A549 (cell line): Measurements from ENCODE around the gene IGFL3. TPM values are rescaled to one million over a fixed set of nuclear protein-coding genes. Genes with fewer than 3 reads are reported as not detected.

Experiments
- ATAC-seq, 2 experiments: fragments of 200-7000 bp in 1 of 2; fragments of >200 bp in 1 of 2; cut with Nextera tagmentation in 1 of 2; cut with Tn5 transposase in 1 of 2; 3 replicates each; pipeline versions ENCODE4 v1.8.0 to v1.9.1; 2018 to 2020; ENCODE audit warnings: mild to moderate bottlenecking in 1 of 2, moderate library complexity in 1 of 2
- CTCF ChIA-PET: fragments of 300-600 bp; sonication (Branson Sonifier 250); formaldehyde crosslinking; extraction: SDS; loops from one replicate; lab custom pipeline; 2021; ENCODE audit warnings: antibody characterized with exemption, inconsistent platforms; lab: Yijun Ruan, JAX
- POLR2A ChIA-PET: fragments of 350-600 bp; formaldehyde crosslinking; extraction: SDS; loops from one replicate; lab custom pipeline; 2021; ENCODE audit warnings: antibody characterized with exemption, inconsistent platforms; lab: Yijun Ruan, JAX
- DNase-seq, 2 experiments: peaks; one replicate each; pipeline versions ENCODE4 v3.0.0 to v3.0.0-alpha.2; 2011 to 2016; ENCODE audit warnings: low read depth in 1 of 2, low spot score in 1 of 2
- FAIRE-seq: peaks from 2 replicates; lab custom pipeline; 2011; peaks lifted over from hg19 to GRCh38; lab: Jason Lieb, UNC
- H3K27ac ChIP-seq, 2 experiments: fragments of >200 bp; sonication (Bioruptor Twin); formaldehyde crosslinking; 3 replicates each; pipeline ENCODE4 v1.5.1; 2016 to 2017
- H3K4me1 ChIP-seq: fragments of >200 bp; sonication (Bioruptor Twin); formaldehyde crosslinking; 3 replicates; pipeline ENCODE4 v1.6.1; 2016
- H3K4me2 ChIP-seq: fragments of >200 bp; sonication (Bioruptor Twin); formaldehyde crosslinking; 3 replicates; pipeline ENCODE4 v1.6.1; 2016
- H3K4me3 ChIP-seq: fragments of >200 bp; sonication (Bioruptor Twin); formaldehyde crosslinking; 3 replicates; pipeline ENCODE4 v1.5.1; 2016
- H3K9me3 ChIP-seq: fragments of >200 bp; sonication (Bioruptor Twin); formaldehyde crosslinking; 3 replicates; pipeline ENCODE4 v1.6.1; 2016
- CEBPB ChIP-seq, 2 experiments: fragments of >200 bp in 1 of 2; sonication (Bioruptor Twin) in 1 of 2; formaldehyde crosslinking in 1 of 2; IDR thresholded peaks; 2 replicates each; pipeline ENCODE4 v1.6.1; 2012 to 2016
- EHMT2 ChIP-seq: fragments of 200-600 bp; sonication (generic); IDR thresholded peaks from 2 replicates; pipeline ENCODE4 v1.6.1; 2016; ENCODE audit warnings: antibody characterized with exemption, low read depth, mild to moderate bottlenecking, moderate library complexity
- EP300 ChIP-seq, 2 experiments: fragments of >200 bp; sonication (Bioruptor Twin); formaldehyde crosslinking; IDR thresholded peaks; 2 replicates in 1 of 2; 3 replicates in 1 of 2; pipeline ENCODE4 v1.6.1; 2016 to 2017
- HOXA7 ChIP-seq: fragments of 250-450 bp; sonication (Bioruptor Pico); IDR thresholded peaks from 2 replicates; pipeline ENCODE4 v1.5.0; 2020; ENCODE audit warnings: mild to moderate bottlenecking, moderate library complexity
- JUNB ChIP-seq: fragments of >200 bp; sonication (Bioruptor Twin); formaldehyde crosslinking; IDR thresholded peaks from 2 replicates; pipeline ENCODE4 v1.6.1; 2016
- KDM5A ChIP-seq: fragments of 200-600 bp; sonication (generic); IDR thresholded peaks from 2 replicates; pipeline ENCODE4 v1.6.1; 2016; ENCODE audit warnings: antibody characterized with exemption, mild to moderate bottlenecking
- RAD21 ChIP-seq, 2 experiments: fragments of >200 bp in 1 of 2; sonication (Bioruptor Twin) in 1 of 2; formaldehyde crosslinking in 1 of 2; IDR thresholded peaks in 1 of 2; conservative IDR thresholded peaks in 1 of 2; 2 replicates in 1 of 2; 3 replicates in 1 of 2; pipeline ENCODE4 v1.6.1; 2012 to 2018; ENCODE audit warnings: inconsistent platforms in 1 of 2
- SMC3 ChIP-seq: fragments of >200 bp; sonication (Bioruptor Twin); formaldehyde crosslinking; IDR thresholded peaks from 3 replicates; pipeline ENCODE4 v1.6.1; 2018; ENCODE audit warnings: inconsistent platforms
- WGBS: methylation state at CpG from one replicate; pipeline ENCODE4 v1.1.6; 2017; ENCODE audit errors: missing lambda C conversion rate; 5-methylcytosine and 5-hydroxymethylcytosine counted together
- polyA plus RNA-seq, 4 experiments: library from polyadenylated mRNA; depleted of rRNA in 3 of 4; stranded (reverse); fragments of >200 nt; fragmentation: RNase III in 1 of 4; extraction: RNeasy Plus Mini Kit Qiagen cat#74134 plus additional on column Dnase treatment in 1 of 4; gene quantifications; 2 replicates in 3 of 4; 3 replicates in 1 of 4; pipeline ENCODE4 v1.2.3, GENCODE V29; 2011 to 2017
- TF ChIP-seq, protein P1 (sequence below): fragments of >200 bp; sonication (Bioruptor Twin); formaldehyde crosslinking; IDR thresholded peaks from 2 replicates; pipeline ENCODE4 v1.6.1; 2016
- TF ChIP-seq, protein P2 (sequence below): fragments of 450-650 bp; IDR thresholded peaks from 2 replicates; pipeline ENCODE4 v1.6.1; 2014; ENCODE audit warnings: antibody characterized with exemption
- TF ChIP-seq, protein P3 (sequence below): fragments of >200 bp; sonication (Bioruptor Twin); formaldehyde crosslinking; IDR thresholded peaks from 3 replicates; pipeline ENCODE4 v1.5.1; 2016
- TF ChIP-seq, protein P4 (sequence below): IDR thresholded peaks from 2 replicates; pipeline ENCODE4 v1.6.1; 2012
- TF ChIP-seq, protein P5 (sequence below): fragments of 200-600 bp; sonication (generic); IDR thresholded peaks from 2 replicates; pipeline ENCODE4 v1.6.1; 2016; ENCODE audit warnings: antibody characterized with exemption, mild to moderate bottlenecking, moderate library complexity

Gene IGFL3
- polyA plus RNA-seq, 2 of the 4 experiments (the other 2 are of a cell fraction): 1.1 TPM; not detected in 1

DNA sequence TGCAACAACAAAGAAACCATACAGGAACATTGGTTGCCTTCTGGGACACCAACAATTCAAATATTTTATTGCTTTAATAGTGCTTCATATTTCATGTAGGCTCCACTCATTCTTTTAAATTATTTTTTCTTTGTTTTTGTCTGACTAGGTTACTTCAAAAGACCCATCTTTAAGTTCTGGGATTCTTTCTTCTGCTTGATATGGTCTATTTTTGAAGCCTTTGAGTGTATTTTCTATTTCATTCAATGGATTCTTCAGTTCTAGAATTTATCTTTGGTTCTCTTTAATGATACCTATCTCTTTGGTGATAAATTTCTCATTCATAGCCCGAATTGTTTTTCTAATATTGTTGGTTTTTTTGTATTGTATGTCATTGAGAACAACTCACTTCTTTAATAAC, 38.6 kb downstream of the IGFL3 start:
- H3K4me2 ChIP-seq: no peak overlapping the region
- H3K4me1 ChIP-seq: peaks cover 21% of the 10 kb centered on the region
- peak; percentile 70 for FAIRE-seq
- TF ChIP-seq, protein P1, sequence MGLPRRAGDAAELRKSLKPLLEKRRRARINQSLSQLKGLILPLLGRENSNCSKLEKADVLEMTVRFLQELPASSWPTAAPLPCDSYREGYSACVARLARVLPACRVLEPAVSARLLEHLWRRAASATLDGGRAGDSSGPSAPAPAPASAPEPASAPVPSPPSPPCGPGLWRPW: no peak
- TF ChIP-seq, protein P2, sequence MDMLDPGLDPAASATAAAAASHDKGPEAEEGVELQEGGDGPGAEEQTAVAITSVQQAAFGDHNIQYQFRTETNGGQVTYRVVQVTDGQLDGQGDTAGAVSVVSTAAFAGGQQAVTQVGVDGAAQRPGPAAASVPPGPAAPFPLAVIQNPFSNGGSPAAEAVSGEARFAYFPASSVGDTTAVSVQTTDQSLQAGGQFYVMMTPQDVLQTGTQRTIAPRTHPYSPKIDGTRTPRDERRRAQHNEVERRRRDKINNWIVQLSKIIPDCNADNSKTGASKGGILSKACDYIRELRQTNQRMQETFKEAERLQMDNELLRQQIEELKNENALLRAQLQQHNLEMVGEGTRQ: no peak
- no peak for TF ChIP-seq KDM5A
- H3K27ac ChIP-seq: no peak overlapping the region
- H3K9me3 ChIP-seq: peaks cover 55% of the 10 kb centered on the region
- H3K4me3 ChIP-seq: no peak overlapping the region
- ChIA-PET POLR2A (no interaction called here), CTCF (interaction anchor here (1.1 to 19.9 kb wide), 4 partner anchors 15 to 180 kb away, joined by 3 to 854 read pairs (median 198); no protein-coding TSS in a partner anchor)
- ATAC-seq: no peak
- no peak for DNase-seq
- 1% methylated on average over 1 of the region's 1 CpG for WGBS

DNA sequence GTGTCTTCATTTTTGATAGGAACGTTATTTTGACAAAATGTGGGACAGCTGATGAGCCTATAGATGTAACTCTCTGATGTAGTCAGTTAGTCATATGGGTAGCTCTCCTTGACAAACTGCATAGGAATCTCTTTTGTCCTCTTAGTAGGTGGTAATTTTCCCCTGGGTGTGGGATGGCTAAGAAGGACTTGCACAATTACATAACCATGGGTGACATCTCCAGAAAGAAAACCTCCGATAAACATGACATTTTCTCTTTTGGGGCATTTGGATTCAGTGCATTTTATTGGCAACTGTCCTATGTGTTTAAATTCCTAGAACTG, 41.8 kb downstream of the IGFL3 start:
- FAIRE-seq (peak; percentile 74), DNase-seq (peak in 1 of 2 experiments; percentile 46), ATAC-seq (peak; percentile 11 to 41; a peak in 1 of 6 replicates)
- Histone ChIP-seq H3K4me2 (peak overlapping the region; percentile 49), H3K4me1 (peaks cover 37% of the 10 kb centered on the region), H3K27ac (peak overlapping the region; percentile 16 to 69; a peak in 5 of 6 replicates), H3K4me3 (no peak overlapping the region), H3K9me3 (peaks cover 31% of the 10 kb centered on the region)
- ChIA-PET POLR2A (interaction anchor here (0.9 kb wide), 1 partner anchor 107 kb away, joined by 3 read pairs; no protein-coding TSS in a partner anchor), CTCF (interaction anchor here (0.6 to 19.9 kb wide), 43 partner anchors 9 to 433 kb away, joined by 3 to 1009 read pairs (median 5); partner anchors contain the start of genes FOXA3, IGFL2, IGFL4 and PGLYRP1)
- TF ChIP-seq EP300 (IDR thresholded peaks at IDR 0.05) (peak in 1 of 2 experiments; percentile 24; a peak in 2 of 5 replicates), CEBPB (IDR thresholded peaks at IDR 0.05) (peak in 1 of 2 experiments; percentile 25; a peak in 1 of 4 replicates), HOXA7 (CRISPR knock-in tag) (no peak), JUNB (peak; percentile 47; the same call in 1 of the 2 replicates)
- WGBS: 17% methylated on average over 2 of the region's 2 CpGs

DNA sequence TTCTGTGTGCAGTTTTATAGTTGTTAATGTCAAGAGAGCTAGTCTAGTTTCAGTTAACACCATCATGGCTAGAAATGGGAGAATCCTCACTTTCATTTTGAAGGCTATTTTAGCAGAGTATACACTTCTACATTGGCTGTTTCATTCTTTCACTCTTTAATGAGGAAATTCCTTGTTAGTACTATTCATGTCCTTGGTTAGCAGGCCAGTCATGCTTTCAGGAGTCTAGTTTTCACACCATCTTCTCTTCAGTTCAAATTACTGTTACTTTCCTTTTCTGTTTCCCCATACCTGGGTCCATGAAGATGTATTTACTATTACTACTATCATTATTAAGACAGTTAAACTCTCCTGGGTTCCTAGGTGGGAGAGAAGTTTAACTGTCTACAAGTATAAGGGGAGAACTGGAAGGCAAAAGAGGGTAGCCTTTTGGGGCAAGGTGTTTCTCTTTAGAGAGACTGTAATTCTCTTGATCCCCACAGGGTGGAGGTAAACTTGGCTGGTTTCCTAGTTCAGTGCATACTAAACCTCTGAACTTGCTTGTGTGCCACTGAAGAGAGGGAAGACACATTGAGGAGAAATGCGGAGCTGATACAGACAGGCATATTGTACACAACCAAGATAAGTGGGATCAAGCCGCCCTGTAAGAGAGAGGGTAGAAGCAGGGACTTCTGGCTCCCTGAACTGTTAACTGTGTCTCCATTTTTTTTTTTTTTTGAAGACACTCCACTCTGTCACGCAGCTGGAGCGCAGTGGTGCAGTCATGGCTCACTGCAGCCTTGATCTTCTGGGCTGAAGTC, 42.4 kb downstream of the IGFL3 start:
- 48% methylated on average over 4 of the region's 4 CpGs for WGBS
- H3K9me3 ChIP-seq: peaks cover 25% of the 10 kb centered on the region
- FAIRE-seq (peak; percentile 97), ATAC-seq (peak; percentile 47 to 51), DNase-seq (peak; percentile 70 to 75)
- H3K4me3 ChIP-seq: no peak overlapping the region
- ChIA-PET CTCF (interaction anchor here (0.6 to 19.9 kb wide), 49 partner anchors 9 to 433 kb away, joined by 3 to 1009 read pairs (median 5); partner anchors contain the start of genes FOXA3, IGFL2, IGFL4 and PGLYRP1), POLR2A (interaction anchor here (0.9 kb wide), 1 partner anchor 107 kb away, joined by 3 read pairs; no protein-coding TSS in a partner anchor)
- H3K27ac ChIP-seq: peak overlapping the region; percentile 45 to 69; a peak in 5 of 6 replicates
- TF ChIP-seq, protein P3, sequence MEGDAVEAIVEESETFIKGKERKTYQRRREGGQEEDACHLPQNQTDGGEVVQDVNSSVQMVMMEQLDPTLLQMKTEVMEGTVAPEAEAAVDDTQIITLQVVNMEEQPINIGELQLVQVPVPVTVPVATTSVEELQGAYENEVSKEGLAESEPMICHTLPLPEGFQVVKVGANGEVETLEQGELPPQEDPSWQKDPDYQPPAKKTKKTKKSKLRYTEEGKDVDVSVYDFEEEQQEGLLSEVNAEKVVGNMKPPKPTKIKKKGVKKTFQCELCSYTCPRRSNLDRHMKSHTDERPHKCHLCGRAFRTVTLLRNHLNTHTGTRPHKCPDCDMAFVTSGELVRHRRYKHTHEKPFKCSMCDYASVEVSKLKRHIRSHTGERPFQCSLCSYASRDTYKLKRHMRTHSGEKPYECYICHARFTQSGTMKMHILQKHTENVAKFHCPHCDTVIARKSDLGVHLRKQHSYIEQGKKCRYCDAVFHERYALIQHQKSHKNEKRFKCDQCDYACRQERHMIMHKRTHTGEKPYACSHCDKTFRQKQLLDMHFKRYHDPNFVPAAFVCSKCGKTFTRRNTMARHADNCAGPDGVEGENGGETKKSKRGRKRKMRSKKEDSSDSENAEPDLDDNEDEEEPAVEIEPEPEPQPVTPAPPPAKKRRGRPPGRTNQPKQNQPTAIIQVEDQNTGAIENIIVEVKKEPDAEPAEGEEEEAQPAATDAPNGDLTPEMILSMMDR: peak; percentile 91
- peak; percentile 97 for TF ChIP-seq SMC3
- TF ChIP-seq, protein P4, sequence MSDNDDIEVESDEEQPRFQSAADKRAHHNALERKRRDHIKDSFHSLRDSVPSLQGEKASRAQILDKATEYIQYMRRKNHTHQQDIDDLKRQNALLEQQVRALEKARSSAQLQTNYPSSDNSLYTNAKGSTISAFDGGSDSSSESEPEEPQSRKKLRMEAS: 0 out of 2 replicates have a peak, but pooled peaks have one; percentile 31
- no peak for TF ChIP-seq EHMT2
- TF ChIP-seq, protein P5, sequence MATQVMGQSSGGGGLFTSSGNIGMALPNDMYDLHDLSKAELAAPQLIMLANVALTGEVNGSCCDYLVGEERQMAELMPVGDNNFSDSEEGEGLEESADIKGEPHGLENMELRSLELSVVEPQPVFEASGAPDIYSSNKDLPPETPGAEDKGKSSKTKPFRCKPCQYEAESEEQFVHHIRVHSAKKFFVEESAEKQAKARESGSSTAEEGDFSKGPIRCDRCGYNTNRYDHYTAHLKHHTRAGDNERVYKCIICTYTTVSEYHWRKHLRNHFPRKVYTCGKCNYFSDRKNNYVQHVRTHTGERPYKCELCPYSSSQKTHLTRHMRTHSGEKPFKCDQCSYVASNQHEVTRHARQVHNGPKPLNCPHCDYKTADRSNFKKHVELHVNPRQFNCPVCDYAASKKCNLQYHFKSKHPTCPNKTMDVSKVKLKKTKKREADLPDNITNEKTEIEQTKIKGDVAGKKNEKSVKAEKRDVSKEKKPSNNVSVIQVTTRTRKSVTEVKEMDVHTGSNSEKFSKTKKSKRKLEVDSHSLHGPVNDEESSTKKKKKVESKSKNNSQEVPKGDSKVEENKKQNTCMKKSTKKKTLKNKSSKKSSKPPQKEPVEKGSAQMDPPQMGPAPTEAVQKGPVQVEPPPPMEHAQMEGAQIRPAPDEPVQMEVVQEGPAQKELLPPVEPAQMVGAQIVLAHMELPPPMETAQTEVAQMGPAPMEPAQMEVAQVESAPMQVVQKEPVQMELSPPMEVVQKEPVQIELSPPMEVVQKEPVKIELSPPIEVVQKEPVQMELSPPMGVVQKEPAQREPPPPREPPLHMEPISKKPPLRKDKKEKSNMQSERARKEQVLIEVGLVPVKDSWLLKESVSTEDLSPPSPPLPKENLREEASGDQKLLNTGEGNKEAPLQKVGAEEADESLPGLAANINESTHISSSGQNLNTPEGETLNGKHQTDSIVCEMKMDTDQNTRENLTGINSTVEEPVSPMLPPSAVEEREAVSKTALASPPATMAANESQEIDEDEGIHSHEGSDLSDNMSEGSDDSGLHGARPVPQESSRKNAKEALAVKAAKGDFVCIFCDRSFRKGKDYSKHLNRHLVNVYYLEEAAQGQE: no peak
- TF ChIP-seq RAD21 (conservative IDR thresholded peaks at IDR 0.05 in 1 of 2, IDR thresholded peaks at IDR 0.05 in 1 of 2): peak; percentile 78 to 79
- peaks cover 37% of the 10 kb centered on the region for H3K4me1 ChIP-seq
- peak overlapping the region; percentile 49 for H3K4me2 ChIP-seq
